Activated CD8-positive, alpha-beta T cell treated with anti-CD3 and anti-CD28 coated beads, Interleukin-2, amount 10 ng/mL, durations not matched to agents 7 days and 5 days (primary cell): Measurements from ENCODE around the gene SGCA. TPM values are rescaled to one million over a fixed set of nuclear protein-coding genes. Genes with fewer than 3 reads are reported as not detected.

Experiments
- ATAC-seq: fragments of 150-1000 bp; cut with Tn5 transposase; one replicate; pipeline ENCODE4 v1.10.0; 2021; ENCODE audit warnings: moderate library complexity
- CTCF ChIA-PET: fragments of 350-600 bp; sonication (Branson Sonifier 250); formaldehyde crosslinking; loops from one replicate; lab custom pipeline; 2021; ENCODE audit warnings: antibody characterized with exemption; lab: Charles Lee
- POLR2A ChIA-PET: fragments of 350-600 bp; sonication (Branson Sonifier 250); formaldehyde crosslinking; loops from one replicate; lab custom pipeline; 2021; ENCODE audit warnings: antibody characterized with exemption; lab: Charles Lee
- DNase-seq: peaks from one replicate; pipeline ENCODE4 v3.0.0-alpha.2; 2020
- H3K27ac Mint-ChIP-seq: one replicate; pipeline ENCODE4 v1.8.0; 2021; ENCODE audit warnings: mild to moderate bottlenecking, mixed read lengths
- H3K27me3 Mint-ChIP-seq: one replicate; pipeline ENCODE4 v1.8.0; 2021; ENCODE audit warnings: low read depth, mixed read lengths
- H3K36me3 Mint-ChIP-seq: one replicate; pipeline ENCODE4 v1.8.0; 2021; ENCODE audit warnings: low read depth, mixed read lengths
- H3K4me1 Mint-ChIP-seq: one replicate; pipeline ENCODE4 v1.8.0; 2021; ENCODE audit warnings: low read depth, mixed read lengths
- H3K4me3 Mint-ChIP-seq: one replicate; pipeline ENCODE4 v1.8.0; 2021; ENCODE audit warnings: mild to moderate bottlenecking, mixed read lengths
- H3K9me3 Mint-ChIP-seq: one replicate; pipeline ENCODE4 v1.8.0; 2022; ENCODE audit warnings: mixed read lengths; ENCODE audit not compliant: insufficient read depth
- total RNA-seq, 2 experiments: library from RNA; stranded (reverse); gene quantifications; one replicate each; pipeline ENCODE4 v1.2.3, GENCODE V29; 2021

The SGCA gene
- total RNA-seq, 2 experiments from 2014 or later: not detected

- POLR2A ChIA-PET: no interaction called here
These were observed 26.9 kb downstream of the SGCA start for GRCh38 chr17:50192618-50193291.

GRCh38 chr17:50194140-50194933, 28.5 kb downstream of the SGCA start:
- Mint-ChIP-seq H3K27ac (no peak overlapping the region), H3K9me3 (no peaks in the 10 kb centered on the region), H3K27me3 (peaks cover 14% of the 10 kb centered on the region), H3K4me3 (no peak overlapping the region), H3K4me1 (peaks cover 2% of the 10 kb centered on the region), H3K36me3 (no peaks in the 10 kb centered on the region)
- POLR2A ChIA-PET: no interaction called here
- CTCF ChIA-PET: interaction anchor here (0.9 to 1.4 kb wide), 3 partner anchors 25 to 80 kb away, joined by 3 read pairs; partner anchors contain the start of gene TMEM92
- DNase-seq: no peak
- ATAC-seq: no peak

More at GRCh38 chr17:50192618-50193291, 26.9 kb downstream of the SGCA start:
- DNase-seq (no peak), ATAC-seq (no peak)
- Mint-ChIP-seq H3K27me3 (peaks cover 5% of the 10 kb centered on the region), H3K27ac (no peak overlapping the region), H3K4me3 (no peak overlapping the region), H3K36me3 (no peaks in the 10 kb centered on the region), H3K9me3 (no peaks in the 10 kb centered on the region), H3K4me1 (no peaks in the 10 kb centered on the region)
- CTCF ChIA-PET: interaction anchor here (1.0 kb wide), 1 partner anchor 23 kb away, joined by 3 read pairs; no protein-coding TSS in a partner anchor

- H3K9me3 Mint-ChIP-seq: no peaks in the 10 kb centered on the region
- H3K4me1 Mint-ChIP-seq: peaks cover 8% of the 10 kb centered on the region
- DNase-seq (no peak), ATAC-seq (no peak)
- H3K4me3 Mint-ChIP-seq: no peak overlapping the region
- H3K27ac Mint-ChIP-seq: no peak overlapping the region
- CTCF ChIA-PET: interaction anchor here (1.4 to 3.2 kb wide), 2 partner anchors 25 to 26 kb away, joined by 3 to 75 read pairs; no protein-coding TSS in a partner anchor
- POLR2A ChIA-PET: no interaction called here
- peaks cover 14% of the 10 kb centered on the region for H3K27me3 Mint-ChIP-seq
- H3K36me3 Mint-ChIP-seq: no peaks in the 10 kb centered on the region
These were observed 29.4 kb downstream of the SGCA start for GRCh38 chr17:50194934-50195865.

- Mint-ChIP-seq H3K36me3 (no peaks in the 10 kb centered on the region), H3K27ac (no peak overlapping the region), H3K9me3 (no peaks in the 10 kb centered on the region), H3K4me3 (no peak overlapping the region), H3K27me3 (peaks cover 18% of the 10 kb centered on the region), H3K4me1 (peaks cover 16% of the 10 kb centered on the region)
- CTCF ChIA-PET: interaction anchor here (1.2 to 3.4 kb wide), 7 partner anchors 18 to 116 kb away, joined by 3 to 75 read pairs (median 5); partner anchors contain the start of gene PDK2
- DNase-seq (no peak), ATAC-seq (no peak)
- POLR2A ChIA-PET: interaction anchor here (0.6 to 0.9 kb wide), 2 partner anchors 24 to 330 kb away, joined by 3 read pairs; no protein-coding TSS in a partner anchor
These were observed 30.2 kb downstream of the SGCA start for GRCh38 chr17:50196036-50196435.

- H3K4me3 Mint-ChIP-seq: no peak overlapping the region
- no peak overlapping the region for H3K27ac Mint-ChIP-seq
- no peaks in the 10 kb centered on the region for H3K36me3 Mint-ChIP-seq
- peaks cover 20% of the 10 kb centered on the region for H3K4me1 Mint-ChIP-seq
- ATAC-seq (no peak), DNase-seq (no peak)
- ChIA-PET CTCF (interaction anchor here (0.8 to 3.4 kb wide), 15 partner anchors 19 to 115 kb away, joined by 3 to 75 read pairs (median 5); partner anchors contain the start of gene PDK2), POLR2A (interaction anchor here (0.9 to 1.2 kb wide), 2 partner anchors 24 to 27 kb away, joined by 3 read pairs; no protein-coding TSS in a partner anchor)
- H3K9me3 Mint-ChIP-seq: no peaks in the 10 kb centered on the region
- H3K27me3 Mint-ChIP-seq: peaks cover 23% of the 10 kb centered on the region
These were observed 31.0 kb downstream of the SGCA start for GRCh38 chr17:50196826-50197225.

- H3K27ac Mint-ChIP-seq: no peak overlapping the region
- ATAC-seq: no peak
These were observed 32.3 kb downstream of the SGCA start for GRCh38 chr17:50198026-50198669.

GRCh38 chr17:50199211-50199802, 33.5 kb downstream of the SGCA start:
- Mint-ChIP-seq H3K4me3 (no peak overlapping the region), H3K27ac (no peak overlapping the region), H3K4me1 (peaks cover 20% of the 10 kb centered on the region), H3K27me3 (peaks cover 33% of the 10 kb centered on the region), H3K9me3 (no peaks in the 10 kb centered on the region), H3K36me3 (no peaks in the 10 kb centered on the region)
- DNase-seq (no peak), ATAC-seq (no peak)
- POLR2A ChIA-PET: no interaction called here
- CTCF ChIA-PET: interaction anchor here (1.0 to 6.0 kb wide), 26 partner anchors 10 to 280 kb away, joined by 3 to 191 read pairs (median 7); partner anchors contain the start of genes LRRC59, PDK2 and TMEM92

More at GRCh38 chr17:50198026-50198669, 32.3 kb downstream of the SGCA start:
- POLR2A ChIA-PET: interaction anchor here (0.7 kb wide), 1 partner anchor 148 kb away, joined by 3 read pairs; no protein-coding TSS in a partner anchor
- Mint-ChIP-seq H3K27me3 (peaks cover 33% of the 10 kb centered on the region), H3K9me3 (no peaks in the 10 kb centered on the region), H3K4me3 (no peak overlapping the region), H3K4me1 (peaks cover 20% of the 10 kb centered on the region), H3K36me3 (no peaks in the 10 kb centered on the region)
- CTCF ChIA-PET: interaction anchor here (0.7 to 3.4 kb wide), 15 partner anchors 20 to 344 kb away, joined by 3 to 75 read pairs (median 5); partner anchors contain the start of genes SGCA and TMEM92
- DNase-seq: peak; percentile 81

GRCh38 chr17:50199803-50200456, 34.1 kb downstream of the SGCA start:
- ChIA-PET CTCF (interaction anchor here (0.6 to 6.0 kb wide), 51 partner anchors 10 to 279 kb away, joined by 3 to 191 read pairs (median 5); partner anchors contain the start of genes LRRC59, PDK2, SAMD14 and TMEM92), POLR2A (no interaction called here)
- peaks cover 20% of the 10 kb centered on the region for H3K4me1 Mint-ChIP-seq
- peaks cover 35% of the 10 kb centered on the region for H3K27me3 Mint-ChIP-seq
- peak; percentile 80 for DNase-seq
- H3K4me3 Mint-ChIP-seq: peak overlapping the region; percentile 70
- peak; percentile 73 for ATAC-seq
- no peaks in the 10 kb centered on the region for H3K9me3 Mint-ChIP-seq
- no peak overlapping the region for H3K27ac Mint-ChIP-seq
- H3K36me3 Mint-ChIP-seq: no peaks in the 10 kb centered on the region

GRCh38 chr17:50200457-50201275, 34.9 kb downstream of the SGCA start:
- no peak overlapping the region for H3K27ac Mint-ChIP-seq
- peak overlapping the region; percentile 70 for H3K4me3 Mint-ChIP-seq
- no peaks in the 10 kb centered on the region for H3K36me3 Mint-ChIP-seq
- no peaks in the 10 kb centered on the region for H3K9me3 Mint-ChIP-seq
- peak; percentile 88 for DNase-seq
- peak; percentile 82 for ATAC-seq
- peaks cover 20% of the 10 kb centered on the region for H3K4me1 Mint-ChIP-seq
- ChIA-PET CTCF (interaction anchor here (0.6 to 6.0 kb wide), 57 partner anchors 9 to 279 kb away, joined by 3 to 191 read pairs (median 4); partner anchors contain the start of genes LRRC59, PDK2, SAMD14 and SGCA), POLR2A (no interaction called here)
- peaks cover 42% of the 10 kb centered on the region for H3K27me3 Mint-ChIP-seq
